PC-3 (cell line): ENCODE measurements around the gene PKP1. TPM values are rescaled to one million over a fixed set of nuclear protein-coding genes. Genes with fewer than 3 reads are reported as not detected.

Experiments used
- ATAC-seq: fragments of 200-7000 bp; cut with Tn5 transposase; 2 replicates; pipeline ENCODE4 v1.9.1; 2020; ENCODE audit warnings: mild to moderate bottlenecking, moderate library complexity
- BruUV-seq: library from RNA; stranded (reverse); fragments of 400-500 nt; replicated peaks from 2 replicates; lab custom pipeline; 2021; lab: Mats Ljungman, UMichigan
- CTCF ChIA-PET: fragments of 300-600 bp; sonication (Branson Sonifier 250); formaldehyde crosslinking; loops from one replicate; lab custom pipeline; 2022; ENCODE audit warnings: antibody characterized with exemption; lab: Charles Lee
- POLR2A ChIA-PET: fragments of 300-600 bp; sonication (Branson Sonifier 250); formaldehyde crosslinking; loops from one replicate; lab custom pipeline; 2022; ENCODE audit warnings: antibody characterized with exemption; ENCODE audit not compliant: unreplicated experiment; lab: Charles Lee
- DNase-seq: peaks from one replicate; pipeline ENCODE4 v3.0.0-alpha.2; 2015
- H2AFZ ChIP-seq: fragments of 300-600 bp; sonication (generic); 2 replicates; pipeline ENCODE4 v1.6.0; 2016; ENCODE audit warnings: antibody characterized with exemption, low read length
- H3F3A ChIP-seq: fragments of 300-600 bp; sonication (generic); one replicate; pipeline ENCODE4 v1.6.0; 2017; ENCODE audit warnings: antibody characterized with exemption, low read length, control low read depth, mild to moderate bottlenecking; ENCODE audit not compliant: unreplicated experiment
- H3K27ac ChIP-seq: fragments of 300-600 bp; sonication (generic); 2 replicates; pipeline ENCODE4 v1.5.1; 2016; ENCODE audit warnings: mild to moderate bottlenecking, low read length
- H3K27me3 ChIP-seq: fragments of 300-600 bp; sonication (generic); 2 replicates; pipeline ENCODE4 v1.6.1; 2016; ENCODE audit warnings: low read length, mixed read lengths
- H3K36me3 ChIP-seq: fragments of 300-600 bp; sonication (generic); 2 replicates; pipeline ENCODE4 v1.6.1; 2016; ENCODE audit warnings: low read depth, mixed run types, low read length, mixed read lengths
- H3K4me1 ChIP-seq: fragments of 300-600 bp; sonication (generic); 2 replicates; pipeline ENCODE4 v1.5.1; 2016; ENCODE audit warnings: low read length; ENCODE audit not compliant: insufficient read depth
- H3K4me2 ChIP-seq: fragments of 300-600 bp; sonication (generic); 2 replicates; pipeline ENCODE4 v1.6.0; 2016; ENCODE audit warnings: low read length
- H3K4me3 ChIP-seq: fragments of 300-600 bp; sonication (generic); 2 replicates; pipeline ENCODE4 v1.5.1; 2016; ENCODE audit warnings: mild to moderate bottlenecking, low read length, mixed read lengths
- H3K79me2 ChIP-seq: fragments of 300-600 bp; sonication (generic); 2 replicates; pipeline ENCODE4 v1.6.1; 2017; ENCODE audit warnings: low read length, mixed read lengths
- H3K9ac ChIP-seq: fragments of 300-600 bp; sonication (generic); 2 replicates; pipeline ENCODE4 v1.6.0; 2016; ENCODE audit warnings: mild to moderate bottlenecking, low read length
- H3K9me2 ChIP-seq: fragments of 300-600 bp; sonication (generic); replicated peaks from 2 replicates; pipeline ENCODE4 v1.6.1; 2016; ENCODE audit warnings: mixed run types, low read length, mixed read lengths
- H3K9me3 ChIP-seq: fragments of 300-600 bp; sonication (generic); 2 replicates; pipeline ENCODE4 v1.6.1; 2016; ENCODE audit warnings: low read length, mixed read lengths
- H4K20me1 ChIP-seq: fragments of 300-600 bp; sonication (generic); 2 replicates; pipeline ENCODE4 v1.6.1; 2016; ENCODE audit warnings: low read length, mixed read lengths
- EZH2 ChIP-seq: fragments of 300-600 bp; sonication (generic); IDR thresholded peaks from one replicate; pipeline ENCODE4 v1.6.1; 2017; ENCODE audit warnings: antibody characterized with exemption, mild to moderate bottlenecking, low read length; ENCODE audit not compliant: unreplicated experiment
- EZH2phosphoT487 ChIP-seq: fragments of 300-600 bp; sonication (generic); IDR thresholded peaks from 2 replicates; pipeline ENCODE4 v1.6.1; 2018; ENCODE audit warnings: mild to moderate bottlenecking, antibody characterized with exemption, low read length, borderline replicate concordance
- intact Hi-C: fragments of 100-400 bp; cut with micrococcal nuclease; formaldehyde crosslinking; loops from 2 replicates; pipeline ENCODE4 v1.9.0; 2023
- total RNA-seq: library from RNA; depleted of rRNA; stranded (reverse); fragments of >200 nt; gene quantifications from 2 replicates; pipeline ENCODE4 v1.2.3, GENCODE V29; 2014
- TF ChIP-seq, protein P1 (sequence below): fragments of 300-600 bp; sonication (generic); conservative IDR thresholded peaks from 2 replicates; pipeline ENCODE4 v1.5.1; 2017; ENCODE audit warnings: antibody characterized with exemption, low read depth, mild to moderate bottlenecking, low read length

Gene PKP1
- total RNA-seq, 1 experiment from 2014 or later: 211 TPM

- no peaks in the 10 kb centered on the region for H3K9me3 ChIP-seq
- H3K4me2 ChIP-seq: peak overlapping the region; percentile 89
- H3K9me2 ChIP-seq: no peaks in the 10 kb centered on the region
- H3K4me3 ChIP-seq: peak overlapping the region; percentile 79
- intact Hi-C loops: no loop called here
- TF ChIP-seq EZH2phosphoT487 (no peak), EZH2 (no peak)
- TF ChIP-seq, protein P1, sequence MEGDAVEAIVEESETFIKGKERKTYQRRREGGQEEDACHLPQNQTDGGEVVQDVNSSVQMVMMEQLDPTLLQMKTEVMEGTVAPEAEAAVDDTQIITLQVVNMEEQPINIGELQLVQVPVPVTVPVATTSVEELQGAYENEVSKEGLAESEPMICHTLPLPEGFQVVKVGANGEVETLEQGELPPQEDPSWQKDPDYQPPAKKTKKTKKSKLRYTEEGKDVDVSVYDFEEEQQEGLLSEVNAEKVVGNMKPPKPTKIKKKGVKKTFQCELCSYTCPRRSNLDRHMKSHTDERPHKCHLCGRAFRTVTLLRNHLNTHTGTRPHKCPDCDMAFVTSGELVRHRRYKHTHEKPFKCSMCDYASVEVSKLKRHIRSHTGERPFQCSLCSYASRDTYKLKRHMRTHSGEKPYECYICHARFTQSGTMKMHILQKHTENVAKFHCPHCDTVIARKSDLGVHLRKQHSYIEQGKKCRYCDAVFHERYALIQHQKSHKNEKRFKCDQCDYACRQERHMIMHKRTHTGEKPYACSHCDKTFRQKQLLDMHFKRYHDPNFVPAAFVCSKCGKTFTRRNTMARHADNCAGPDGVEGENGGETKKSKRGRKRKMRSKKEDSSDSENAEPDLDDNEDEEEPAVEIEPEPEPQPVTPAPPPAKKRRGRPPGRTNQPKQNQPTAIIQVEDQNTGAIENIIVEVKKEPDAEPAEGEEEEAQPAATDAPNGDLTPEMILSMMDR: no peak
- POLR2A ChIA-PET: interaction anchor here (0.6 to 2.9 kb wide), 6 partner anchors 9 to 546 kb away, joined by 3 to 20 read pairs (median 6); partner anchors contain the start of gene CAMSAP2
- H3K4me1 ChIP-seq: peaks cover 74% of the 10 kb centered on the region
- H3K27me3 ChIP-seq: no peaks in the 10 kb centered on the region
- BruUV-seq: no TSS peak
- ATAC-seq (no peak), DNase-seq (peak; percentile 51)
- H3K79me2 ChIP-seq: peaks cover 78% of the 10 kb centered on the region
- peak overlapping the region; percentile 74 for H3K27ac ChIP-seq
- CTCF ChIA-PET: interaction anchor here (1.4 to 3.2 kb wide), 3 partner anchors 23 to 62 kb away, joined by 9 to 14 read pairs (median 13); no protein-coding TSS in a partner anchor
- peaks cover 27% of the 10 kb centered on the region for H3K36me3 ChIP-seq
- H3K9ac ChIP-seq: peak overlapping the region; percentile 87
- peaks cover 5% of the 10 kb centered on the region for H3F3A ChIP-seq
- H2AFZ ChIP-seq: no peak overlapping the region
- H4K20me1 ChIP-seq: peaks cover 60% of the 10 kb centered on the region
Measured at GRCh38 chr1:201284636-201285035, 1.3 kb downstream of the PKP1 start.

DNA sequence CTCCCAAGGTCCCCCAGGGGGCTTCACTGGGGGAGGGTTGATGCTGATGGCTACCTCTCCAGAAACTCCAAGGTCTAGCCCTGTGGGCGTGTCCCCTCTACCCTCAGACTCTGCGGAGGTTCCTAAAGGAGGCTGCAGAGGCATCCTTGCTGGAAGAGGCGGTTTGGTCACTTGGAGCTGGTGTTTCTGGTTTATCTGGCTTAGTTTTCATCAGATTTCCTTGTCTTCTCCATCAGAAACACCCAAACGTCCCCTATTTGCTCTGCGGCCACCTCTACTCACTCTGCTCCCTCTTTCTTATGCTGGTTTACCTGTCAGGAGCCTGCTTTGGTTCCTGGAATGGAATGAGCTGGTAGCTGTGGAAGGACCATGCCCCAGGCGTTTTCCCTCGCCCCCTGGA lies 2.5 kb downstream of the PKP1 start:
- DNase-seq (peak; percentile 63), ATAC-seq (no peak)
- TF ChIP-seq EZH2phosphoT487 (no peak), EZH2 (no peak)
- TF ChIP-seq, protein P1: no peak
- H3K36me3 ChIP-seq: peaks cover 36% of the 10 kb centered on the region
- intact Hi-C loops: no loop called here
- H4K20me1 ChIP-seq: peaks cover 70% of the 10 kb centered on the region
- no peak overlapping the region for H3K27ac ChIP-seq
- no peaks in the 10 kb centered on the region for H3K27me3 ChIP-seq
- H3K9ac ChIP-seq: peak overlapping the region; percentile 87; the same call in 1 of the 2 replicates
- POLR2A ChIA-PET: interaction anchor here (0.8 kb wide), 1 partner anchor 10 kb away, joined by 3 read pairs; no protein-coding TSS in a partner anchor
- H3K9me3 ChIP-seq: no peaks in the 10 kb centered on the region
- H3F3A ChIP-seq: peaks cover 5% of the 10 kb centered on the region
- CTCF ChIA-PET: interaction anchor here (1.4 kb wide), 1 partner anchor 61 kb away, joined by 13 read pairs; no protein-coding TSS in a partner anchor
- no peaks in the 10 kb centered on the region for H3K9me2 ChIP-seq
- H3K4me2 ChIP-seq: peak overlapping the region; percentile 89
- peaks cover 84% of the 10 kb centered on the region for H3K4me1 ChIP-seq
- no TSS peak for BruUV-seq
- H2AFZ ChIP-seq: no peak overlapping the region
- peaks cover 90% of the 10 kb centered on the region for H3K79me2 ChIP-seq
- H3K4me3 ChIP-seq: peak overlapping the region; percentile 79

DNA sequence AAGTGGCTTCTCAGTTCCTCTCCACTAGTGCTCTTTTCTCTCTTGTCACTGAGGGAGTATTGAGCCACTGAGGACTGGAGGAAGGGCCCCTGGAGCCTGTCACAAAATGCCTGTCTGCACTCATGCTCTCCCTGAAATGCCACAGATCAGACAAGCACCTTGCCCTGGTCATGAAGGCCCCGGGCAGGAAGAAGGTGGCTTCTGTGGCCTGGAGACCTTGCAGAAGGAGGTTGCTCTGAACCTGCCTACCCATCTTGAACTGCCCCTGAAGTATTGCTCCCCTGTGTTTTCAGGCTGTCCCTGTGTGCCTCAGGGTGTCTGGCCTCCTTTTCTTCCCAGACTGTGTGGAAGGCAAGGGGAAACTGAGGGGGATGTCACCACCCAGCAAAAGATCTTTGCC lies 3.1 kb downstream of the PKP1 start:
- H4K20me1 ChIP-seq: peaks cover 74% of the 10 kb centered on the region
- H3K27me3 ChIP-seq: no peaks in the 10 kb centered on the region
- H3K9ac ChIP-seq: no peak overlapping the region
- no peak for TF ChIP-seq EZH2phosphoT487
- no peak for TF ChIP-seq EZH2
- TF ChIP-seq, protein P1: no peak
- DNase-seq (no peak), ATAC-seq (no peak)
- H3K9me3 ChIP-seq: no peaks in the 10 kb centered on the region
- POLR2A ChIA-PET: interaction anchor here (0.8 kb wide), 1 partner anchor 9 kb away, joined by 3 read pairs; no protein-coding TSS in a partner anchor
- H3K27ac ChIP-seq: no peak overlapping the region
- no TSS peak for BruUV-seq
- H3K9me2 ChIP-seq: no peaks in the 10 kb centered on the region
- peak overlapping the region; percentile 79 for H3K4me3 ChIP-seq
- peaks cover 5% of the 10 kb centered on the region for H3F3A ChIP-seq
- H3K4me1 ChIP-seq: peaks cover 79% of the 10 kb centered on the region
- H3K79me2 ChIP-seq: peaks cover 96% of the 10 kb centered on the region
- H3K36me3 ChIP-seq: peaks cover 41% of the 10 kb centered on the region
- H2AFZ ChIP-seq: no peak overlapping the region
- CTCF ChIA-PET: no interaction called here
- peak overlapping the region; percentile 89 for H3K4me2 ChIP-seq
- intact Hi-C loops: no loop called here
